PC-3 (cell line): ENCODE measurements around the gene IGLL1. TPM values are rescaled to one million over a fixed set of nuclear protein-coding genes. Genes with fewer than 3 reads are reported as not detected.

Experiments
- ATAC-seq: fragments of 200-7000 bp; cut with Tn5 transposase; 2 replicates; pipeline ENCODE4 v1.9.1; 2020; ENCODE audit warnings: mild to moderate bottlenecking, moderate library complexity
- BruUV-seq: library from RNA; stranded (reverse); fragments of 400-500 nt; replicated peaks from 2 replicates; lab custom pipeline; 2021; lab: Mats Ljungman, UMichigan
- CTCF ChIA-PET: fragments of 300-600 bp; sonication (Branson Sonifier 250); formaldehyde crosslinking; loops from one replicate; lab custom pipeline; 2022; ENCODE audit warnings: antibody characterized with exemption; lab: Charles Lee
- POLR2A ChIA-PET: fragments of 300-600 bp; sonication (Branson Sonifier 250); formaldehyde crosslinking; loops from one replicate; lab custom pipeline; 2022; ENCODE audit warnings: antibody characterized with exemption; ENCODE audit not compliant: unreplicated experiment; lab: Charles Lee
- DNase-seq: peaks from one replicate; pipeline ENCODE4 v3.0.0-alpha.2; 2015
- H2AFZ ChIP-seq: fragments of 300-600 bp; sonication (generic); 2 replicates; pipeline ENCODE4 v1.6.0; 2016; ENCODE audit warnings: antibody characterized with exemption, low read length
- H3F3A ChIP-seq: fragments of 300-600 bp; sonication (generic); one replicate; pipeline ENCODE4 v1.6.0; 2017; ENCODE audit warnings: antibody characterized with exemption, low read length, control low read depth, mild to moderate bottlenecking; ENCODE audit not compliant: unreplicated experiment
- H3K27ac ChIP-seq: fragments of 300-600 bp; sonication (generic); 2 replicates; pipeline ENCODE4 v1.5.1; 2016; ENCODE audit warnings: mild to moderate bottlenecking, low read length
- H3K27me3 ChIP-seq: fragments of 300-600 bp; sonication (generic); 2 replicates; pipeline ENCODE4 v1.6.1; 2016; ENCODE audit warnings: low read length, mixed read lengths
- H3K36me3 ChIP-seq: fragments of 300-600 bp; sonication (generic); 2 replicates; pipeline ENCODE4 v1.6.1; 2016; ENCODE audit warnings: low read depth, mixed run types, low read length, mixed read lengths
- H3K4me1 ChIP-seq: fragments of 300-600 bp; sonication (generic); 2 replicates; pipeline ENCODE4 v1.5.1; 2016; ENCODE audit warnings: low read length; ENCODE audit not compliant: insufficient read depth
- H3K4me2 ChIP-seq: fragments of 300-600 bp; sonication (generic); 2 replicates; pipeline ENCODE4 v1.6.0; 2016; ENCODE audit warnings: low read length
- H3K4me3 ChIP-seq: fragments of 300-600 bp; sonication (generic); 2 replicates; pipeline ENCODE4 v1.5.1; 2016; ENCODE audit warnings: mild to moderate bottlenecking, low read length, mixed read lengths
- H3K79me2 ChIP-seq: fragments of 300-600 bp; sonication (generic); 2 replicates; pipeline ENCODE4 v1.6.1; 2017; ENCODE audit warnings: low read length, mixed read lengths
- H3K9ac ChIP-seq: fragments of 300-600 bp; sonication (generic); 2 replicates; pipeline ENCODE4 v1.6.0; 2016; ENCODE audit warnings: mild to moderate bottlenecking, low read length
- H3K9me2 ChIP-seq: fragments of 300-600 bp; sonication (generic); replicated peaks from 2 replicates; pipeline ENCODE4 v1.6.1; 2016; ENCODE audit warnings: mixed run types, low read length, mixed read lengths
- H3K9me3 ChIP-seq: fragments of 300-600 bp; sonication (generic); 2 replicates; pipeline ENCODE4 v1.6.1; 2016; ENCODE audit warnings: low read length, mixed read lengths
- H4K20me1 ChIP-seq: fragments of 300-600 bp; sonication (generic); 2 replicates; pipeline ENCODE4 v1.6.1; 2016; ENCODE audit warnings: low read length, mixed read lengths
- EZH2 ChIP-seq: fragments of 300-600 bp; sonication (generic); IDR thresholded peaks from one replicate; pipeline ENCODE4 v1.6.1; 2017; ENCODE audit warnings: antibody characterized with exemption, mild to moderate bottlenecking, low read length; ENCODE audit not compliant: unreplicated experiment
- EZH2phosphoT487 ChIP-seq: fragments of 300-600 bp; sonication (generic); IDR thresholded peaks from 2 replicates; pipeline ENCODE4 v1.6.1; 2018; ENCODE audit warnings: mild to moderate bottlenecking, antibody characterized with exemption, low read length, borderline replicate concordance
- intact Hi-C: fragments of 100-400 bp; cut with micrococcal nuclease; formaldehyde crosslinking; loops from 2 replicates; pipeline ENCODE4 v1.9.0; 2023
- total RNA-seq: library from RNA; depleted of rRNA; stranded (reverse); fragments of >200 nt; gene quantifications from 2 replicates; pipeline ENCODE4 v1.2.3, GENCODE V29; 2014
- TF ChIP-seq, protein P1 (sequence below): fragments of 300-600 bp; sonication (generic); conservative IDR thresholded peaks from 2 replicates; pipeline ENCODE4 v1.5.1; 2017; ENCODE audit warnings: antibody characterized with exemption, low read depth, mild to moderate bottlenecking, low read length

IGLL1 gene
- total RNA-seq, 1 experiment from 2014 or later: not detected

DNA sequence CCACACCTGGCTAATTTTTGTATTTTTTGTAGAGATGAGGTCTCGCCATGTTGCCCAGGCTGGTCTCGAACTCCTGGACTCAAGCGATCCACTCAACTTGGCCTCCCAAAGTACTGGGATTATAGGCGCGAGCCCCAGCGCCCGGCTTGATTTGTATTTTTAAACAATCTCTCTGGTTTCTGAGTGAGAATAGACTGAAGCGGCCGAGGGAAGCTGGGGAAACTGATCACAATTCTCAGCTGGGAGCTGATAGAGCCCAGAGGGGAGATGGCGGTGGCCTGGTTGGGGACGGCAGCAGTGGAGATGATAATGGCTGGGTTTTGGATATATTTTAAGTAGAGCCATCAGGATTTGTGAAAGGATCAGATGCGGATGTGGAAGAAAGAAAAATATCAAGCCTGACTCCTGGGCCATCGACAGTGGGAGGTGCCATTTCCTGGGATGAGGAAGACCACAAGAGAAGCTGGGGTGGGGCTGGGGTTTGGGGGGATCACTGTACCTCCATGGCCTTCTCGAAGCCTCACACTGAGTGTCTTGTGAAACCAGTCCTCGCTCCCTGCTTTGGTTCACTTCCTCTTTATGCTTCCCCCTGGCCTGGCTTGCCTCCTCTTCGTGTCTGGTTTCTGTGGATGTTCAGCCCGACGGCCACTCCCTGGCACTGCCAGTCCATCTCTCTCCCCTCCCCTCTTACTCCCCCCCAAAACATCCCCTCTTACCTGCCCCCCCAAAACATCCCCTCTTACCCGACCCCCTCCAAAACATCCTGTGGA, 51.9 kb downstream of the IGLL1 start:
- POLR2A ChIA-PET: no interaction called here
- Histone ChIP-seq H3K9me3 (no peaks in the 10 kb centered on the region), H3K36me3 (no peaks in the 10 kb centered on the region), H2AFZ (no peak overlapping the region), H3K4me2 (no peak overlapping the region), H4K20me1 (no peaks in the 10 kb centered on the region), H3F3A (no peaks in the 10 kb centered on the region), H3K79me2 (no peaks in the 10 kb centered on the region), H3K4me3 (no peak overlapping the region), H3K4me1 (no peaks in the 10 kb centered on the region), H3K9me2 (no peaks in the 10 kb centered on the region), H3K9ac (no peak overlapping the region), H3K27me3 (no peaks in the 10 kb centered on the region), H3K27ac (no peak overlapping the region)
- DNase-seq (no peak), ATAC-seq (no peak)
- no TSS peak for BruUV-seq
- CTCF ChIA-PET: no interaction called here
- intact Hi-C loops: no loop called here
- TF ChIP-seq, protein P1, sequence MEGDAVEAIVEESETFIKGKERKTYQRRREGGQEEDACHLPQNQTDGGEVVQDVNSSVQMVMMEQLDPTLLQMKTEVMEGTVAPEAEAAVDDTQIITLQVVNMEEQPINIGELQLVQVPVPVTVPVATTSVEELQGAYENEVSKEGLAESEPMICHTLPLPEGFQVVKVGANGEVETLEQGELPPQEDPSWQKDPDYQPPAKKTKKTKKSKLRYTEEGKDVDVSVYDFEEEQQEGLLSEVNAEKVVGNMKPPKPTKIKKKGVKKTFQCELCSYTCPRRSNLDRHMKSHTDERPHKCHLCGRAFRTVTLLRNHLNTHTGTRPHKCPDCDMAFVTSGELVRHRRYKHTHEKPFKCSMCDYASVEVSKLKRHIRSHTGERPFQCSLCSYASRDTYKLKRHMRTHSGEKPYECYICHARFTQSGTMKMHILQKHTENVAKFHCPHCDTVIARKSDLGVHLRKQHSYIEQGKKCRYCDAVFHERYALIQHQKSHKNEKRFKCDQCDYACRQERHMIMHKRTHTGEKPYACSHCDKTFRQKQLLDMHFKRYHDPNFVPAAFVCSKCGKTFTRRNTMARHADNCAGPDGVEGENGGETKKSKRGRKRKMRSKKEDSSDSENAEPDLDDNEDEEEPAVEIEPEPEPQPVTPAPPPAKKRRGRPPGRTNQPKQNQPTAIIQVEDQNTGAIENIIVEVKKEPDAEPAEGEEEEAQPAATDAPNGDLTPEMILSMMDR: no peak
- no peak for TF ChIP-seq EZH2
- no peak for TF ChIP-seq EZH2phosphoT487

DNA sequence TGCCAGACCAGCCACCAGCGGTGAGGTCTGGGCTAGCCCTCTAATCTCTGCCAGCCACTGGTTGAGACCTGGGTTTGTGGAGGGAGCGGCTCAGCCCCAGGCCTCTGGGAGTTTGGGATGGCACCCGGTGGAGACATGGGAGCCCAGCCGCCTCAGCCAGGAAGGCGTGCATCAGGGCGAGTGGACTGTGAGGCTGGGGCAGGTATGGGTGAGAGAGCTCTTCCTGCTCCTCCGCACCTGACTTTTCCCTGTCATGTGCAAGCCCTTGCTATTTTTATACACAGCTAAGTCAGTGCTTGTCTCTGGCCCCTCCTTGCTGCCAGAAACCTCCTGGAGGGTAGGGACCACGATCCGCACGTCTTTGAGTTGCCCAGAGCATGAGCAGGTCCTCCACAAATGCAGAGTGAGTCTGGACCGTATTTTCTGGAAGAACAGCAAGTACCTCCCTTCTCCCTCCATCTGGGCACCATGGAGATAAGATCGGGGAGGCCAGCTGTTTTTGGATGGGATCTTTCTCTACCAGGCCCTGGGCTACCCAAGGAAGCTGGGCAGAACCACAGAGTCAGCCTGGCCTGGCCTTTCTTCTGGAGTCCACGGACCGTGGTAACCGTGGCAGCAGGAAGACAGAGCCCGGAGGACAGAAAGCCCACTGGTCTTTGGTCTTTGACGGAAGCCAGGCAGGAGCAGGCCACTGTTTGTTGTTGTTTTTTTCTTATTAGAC, 53.3 kb downstream of the IGLL1 start:
- no peaks in the 10 kb centered on the region for H3F3A ChIP-seq
- no peaks in the 10 kb centered on the region for H3K36me3 ChIP-seq
- H3K4me1 ChIP-seq: 0 out of 2 replicates have a peak, but pooled peaks cover 5% of the 10 kb centered on the region
- H3K4me2 ChIP-seq: no peak overlapping the region
- CTCF ChIA-PET: no interaction called here
- no peak overlapping the region for H3K4me3 ChIP-seq
- no peak overlapping the region for H3K27ac ChIP-seq
- intact Hi-C loops: no loop called here
- no peaks in the 10 kb centered on the region for H3K9me3 ChIP-seq
- POLR2A ChIA-PET: no interaction called here
- ATAC-seq (no peak), DNase-seq (no peak)
- H3K79me2 ChIP-seq: no peaks in the 10 kb centered on the region
- H2AFZ ChIP-seq: no peak overlapping the region
- H3K9ac ChIP-seq: no peak overlapping the region
- H4K20me1 ChIP-seq: no peaks in the 10 kb centered on the region
- TF ChIP-seq EZH2 (no peak), EZH2phosphoT487 (no peak)
- TF ChIP-seq, protein P1: no peak
- BruUV-seq: no TSS peak
- no peaks in the 10 kb centered on the region for H3K9me2 ChIP-seq
- H3K27me3 ChIP-seq: no peaks in the 10 kb centered on the region

DNA sequence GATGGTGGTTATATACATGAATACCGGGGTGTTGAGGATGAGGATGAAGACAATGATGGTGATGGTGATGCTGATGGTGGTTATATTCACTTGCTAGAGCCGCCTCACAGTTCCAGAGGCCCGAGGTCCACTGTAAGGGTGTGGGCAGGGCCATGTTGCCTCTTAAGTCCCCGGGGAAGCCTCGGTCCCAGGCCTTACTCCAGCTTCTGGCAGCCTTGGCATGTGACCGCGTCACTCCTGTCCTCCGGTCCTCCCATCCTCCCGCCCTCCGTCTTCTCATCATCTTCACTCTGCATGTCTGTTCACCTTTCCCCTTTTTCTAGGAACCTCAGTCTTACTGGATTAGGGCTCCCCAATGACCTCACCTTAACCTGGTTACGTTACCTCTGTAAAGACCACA, 54.6 kb downstream of the IGLL1 start:
- no TSS peak for BruUV-seq
- TF ChIP-seq, protein P1: no peak
- TF ChIP-seq EZH2: no peak
- no peak for TF ChIP-seq EZH2phosphoT487
- Histone ChIP-seq H3K36me3 (no peaks in the 10 kb centered on the region), H3K27ac (no peak overlapping the region), H3K9me3 (no peaks in the 10 kb centered on the region), H3K4me1 (peaks cover 12% of the 10 kb centered on the region; the same call in 1 of the 2 replicates), H3K27me3 (no peaks in the 10 kb centered on the region), H2AFZ (no peak overlapping the region), H3K79me2 (no peaks in the 10 kb centered on the region), H3K9ac (no peak overlapping the region), H4K20me1 (no peaks in the 10 kb centered on the region), H3K4me3 (no peak overlapping the region), H3K4me2 (no peak overlapping the region), H3K9me2 (no peaks in the 10 kb centered on the region), H3F3A (no peaks in the 10 kb centered on the region)
- intact Hi-C loops: no loop called here
- DNase-seq (no peak), ATAC-seq (no peak)
- POLR2A ChIA-PET: no interaction called here
- CTCF ChIA-PET: no interaction called here
